SIG-M5 treated with dmso at 0.1 percent for 504 hours (cell line): ENCODE measurements around the gene GYPA.
"Not testable (repeated sequence)": the region's sequence is repeated elsewhere in the genome, so short reads cannot be mapped to it uniquely, and the experiment has no call there.

Experiments used
- DNase-seq: peaks from one replicate; lab custom pipeline; 2025; ENCODE audit not compliant: unreplicated experiment; lab: John Stamatoyannopoulos, UW

Gene GYPA

DNA sequence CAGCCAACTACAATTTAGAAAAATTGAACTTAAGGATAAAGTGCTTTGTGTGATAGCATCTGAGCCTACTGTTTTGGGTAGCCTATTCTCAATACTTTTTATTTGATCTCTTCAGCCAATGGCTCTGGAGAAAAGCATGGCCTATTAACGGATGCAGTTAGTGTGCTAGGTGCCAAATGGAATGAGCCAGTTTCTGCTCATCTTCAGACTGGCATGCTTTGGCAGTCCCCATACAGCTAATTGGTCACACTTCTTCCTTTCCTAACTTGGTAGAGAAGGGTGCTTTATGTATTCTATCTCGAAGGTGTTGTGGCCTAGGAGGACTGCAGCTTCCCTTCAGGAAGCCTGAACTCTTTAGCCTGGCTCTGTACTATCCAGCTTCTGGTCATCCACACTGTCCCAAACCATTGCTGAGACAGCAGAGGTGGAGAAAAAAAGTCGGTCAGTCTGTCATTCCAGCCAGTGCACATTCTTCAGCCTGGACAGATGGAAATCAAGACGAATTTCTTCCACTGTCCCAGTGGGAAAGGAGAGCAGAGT, 11.1 kb downstream of the GYPA start:
- not testable (repeated sequence) for DNase-seq

DNA sequence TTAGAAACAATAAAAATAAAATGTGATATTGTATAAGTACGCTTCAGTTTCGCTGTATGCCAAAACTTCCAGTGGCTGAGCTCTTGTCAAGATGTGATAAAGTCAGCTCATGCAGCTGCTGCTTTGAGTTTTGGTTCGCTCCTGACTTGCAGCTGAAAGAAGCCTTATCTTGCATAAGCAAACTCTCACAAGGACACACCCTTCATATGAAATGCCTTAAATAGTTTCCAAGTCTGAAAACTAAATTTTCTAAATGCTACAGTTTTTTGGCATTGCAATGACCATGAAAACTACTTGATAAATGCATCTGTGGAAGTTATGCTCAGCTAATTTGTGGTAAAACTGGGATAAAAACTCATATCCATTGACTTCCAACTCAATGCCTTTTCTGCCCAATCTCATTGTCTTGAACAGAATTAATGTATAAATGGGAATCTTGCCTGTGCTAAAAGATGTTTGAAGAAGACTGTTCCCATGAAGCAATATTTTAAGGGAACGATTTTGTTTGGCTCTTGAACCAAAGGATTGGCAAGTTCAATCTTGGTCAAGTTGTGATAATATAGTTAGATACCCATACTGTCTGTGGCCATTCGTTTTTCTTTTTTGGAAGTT, 11.7 kb downstream of the GYPA start:
- not testable (repeated sequence) for DNase-seq

DNA sequence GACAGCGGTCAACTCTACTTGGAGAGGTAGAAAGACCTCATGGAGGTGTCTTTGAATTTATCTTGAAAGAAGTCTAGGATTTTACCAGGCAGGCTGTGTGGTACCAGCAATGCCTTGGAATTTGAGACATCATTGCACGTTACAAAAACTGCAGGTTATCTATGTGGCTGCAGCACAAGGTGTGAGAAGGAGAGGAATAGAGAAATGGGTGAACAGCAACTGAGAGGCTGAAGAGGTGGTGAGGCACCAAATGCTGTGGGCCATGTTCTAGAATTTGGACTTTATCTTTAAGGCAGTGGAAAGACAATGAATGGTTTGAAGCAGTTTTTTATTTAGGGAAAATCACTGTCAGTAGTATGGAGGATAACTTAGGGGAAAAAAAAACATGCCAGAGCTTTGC, 15.4 kb downstream of the GYPA start:
- DNase-seq: not testable (repeated sequence)

DNA sequence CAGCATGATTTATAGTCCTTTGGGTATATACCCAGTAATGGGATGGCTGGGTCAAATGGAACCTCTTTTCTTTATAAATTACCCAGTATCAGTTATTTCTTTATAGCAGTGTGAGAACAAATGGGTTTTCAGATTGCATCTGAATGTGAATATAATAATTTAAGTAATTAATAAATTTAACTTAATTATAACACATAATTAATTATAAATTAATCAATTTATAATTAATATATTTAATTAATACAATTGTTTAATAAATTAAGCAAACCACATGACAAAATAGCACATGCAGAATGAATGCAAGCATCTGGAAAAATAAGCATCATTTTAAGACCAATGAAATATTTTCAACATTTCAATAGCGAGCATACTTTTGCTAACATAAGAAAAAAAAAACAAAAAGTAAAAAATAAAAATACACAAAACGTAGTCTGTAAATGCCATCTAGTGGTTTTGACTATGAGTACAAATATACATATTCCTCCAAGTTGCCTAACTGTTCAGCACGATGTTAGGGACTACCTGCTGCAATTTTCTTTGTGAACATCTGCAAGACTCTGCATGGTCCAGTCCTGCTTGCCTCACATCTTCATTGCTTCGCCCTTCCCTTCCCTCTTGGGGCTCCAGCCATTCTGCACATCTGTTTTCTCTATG, 16.4 kb downstream of the GYPA start:
- not testable (repeated sequence) for DNase-seq

DNA sequence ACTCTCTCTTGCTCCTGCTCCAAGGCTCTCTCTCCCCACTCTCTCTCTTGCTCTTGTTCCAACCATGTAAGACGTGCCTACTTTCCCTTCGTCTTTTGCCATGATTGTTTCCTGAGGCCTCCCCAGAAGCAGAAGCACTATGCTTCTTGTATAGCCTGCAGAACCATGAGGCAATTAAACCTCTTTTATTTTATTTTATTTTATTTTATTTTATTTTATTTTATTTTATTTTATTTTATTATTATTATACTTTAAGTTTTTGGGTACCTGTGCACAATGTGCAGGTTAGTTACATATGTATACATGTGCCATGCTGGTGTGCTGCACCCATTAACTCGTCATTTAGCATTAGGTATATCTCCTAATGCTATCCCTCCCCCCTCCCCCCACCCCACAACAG, 17.2 kb downstream of the GYPA start:
- not testable (repeated sequence) for DNase-seq

DNA sequence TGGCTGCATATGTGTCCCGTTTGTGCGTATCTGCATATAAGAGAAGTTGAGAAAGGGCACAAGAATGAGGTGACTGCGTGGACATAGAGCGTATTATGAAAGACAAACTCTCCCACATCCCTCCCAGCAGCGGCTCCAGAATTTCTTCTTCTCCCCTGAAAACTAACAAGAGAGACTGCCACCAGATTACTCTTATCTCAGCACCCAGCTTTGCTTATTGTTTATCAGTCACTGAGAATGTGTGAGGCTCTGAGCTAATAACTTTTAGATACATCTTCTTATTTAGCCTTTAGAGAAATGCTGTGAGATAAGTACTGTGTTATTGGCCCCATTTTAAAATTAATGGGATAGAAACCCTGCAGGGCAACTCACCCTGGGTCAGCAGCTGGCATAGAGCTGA, 20.8 kb downstream of the GYPA start:
- DNase-seq: not testable (repeated sequence)

DNA sequence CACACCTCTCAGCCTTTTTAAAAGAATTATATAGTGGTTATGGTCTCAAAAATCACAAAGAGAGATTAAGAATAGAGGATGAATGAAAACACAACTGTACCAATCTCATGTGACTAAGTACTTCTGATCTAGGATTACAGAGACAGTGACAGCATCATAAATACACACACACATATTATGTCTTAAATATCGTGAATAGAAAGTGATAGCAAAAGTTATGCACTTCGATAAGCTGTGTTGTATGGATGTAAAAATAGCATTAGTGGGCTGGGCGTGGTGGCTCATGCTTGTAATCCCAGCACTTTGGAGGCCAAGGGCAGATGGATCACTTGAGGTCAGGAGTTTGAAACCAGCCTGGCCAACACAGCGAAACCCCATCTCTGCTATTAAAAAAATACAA, 25.0 kb downstream of the GYPA start:
- no peak for DNase-seq

DNA sequence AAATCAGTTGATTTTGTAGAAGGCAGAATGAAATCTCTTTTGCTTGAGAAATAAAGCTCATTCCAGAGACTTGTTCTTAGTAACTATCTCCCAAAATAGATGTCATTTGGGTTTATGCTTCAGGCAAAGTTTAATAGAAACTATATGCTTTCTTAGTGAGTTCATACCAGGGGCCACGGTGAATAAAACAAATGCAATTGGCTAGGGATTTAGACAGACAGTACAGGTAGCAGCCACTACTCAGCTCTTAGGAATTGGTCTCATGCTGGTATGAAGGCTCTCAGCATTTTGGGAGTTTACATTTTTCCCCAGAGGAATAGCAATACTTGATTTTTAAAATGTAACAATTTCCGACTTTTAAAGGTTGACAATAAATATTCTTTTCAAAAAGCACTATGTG, 27.0 kb downstream of the GYPA start:
- DNase-seq: no peak

DNA sequence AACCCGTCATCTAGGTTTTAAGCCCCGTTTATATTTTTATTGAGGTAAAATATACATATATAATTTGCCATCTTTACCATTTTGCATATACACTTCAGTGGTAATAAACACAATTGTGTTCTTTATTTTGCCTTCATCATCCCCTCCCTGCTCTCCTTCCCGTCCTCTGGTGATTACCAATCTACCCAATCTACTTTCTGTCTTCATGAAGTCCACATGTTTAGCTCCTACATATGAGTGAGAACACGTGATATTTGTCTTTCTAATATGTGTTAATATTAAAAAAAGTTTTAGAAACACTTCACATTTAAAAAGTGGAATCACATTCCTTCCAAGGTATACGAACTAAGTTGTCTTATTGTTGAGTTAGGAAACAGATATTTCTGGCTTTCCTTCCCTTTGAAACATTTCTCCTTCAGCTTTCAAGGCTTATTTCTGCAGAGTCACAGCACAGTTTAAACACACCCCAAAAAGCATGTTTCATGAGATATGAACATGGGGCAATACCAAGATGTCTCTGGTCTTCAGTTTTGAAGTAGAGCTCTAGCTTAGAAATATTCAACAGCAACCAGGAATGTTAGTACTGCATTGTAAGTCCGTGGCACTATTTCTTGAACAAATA, 35.9 kb downstream of the GYPA start:
- DNase-seq: no peak

DNA sequence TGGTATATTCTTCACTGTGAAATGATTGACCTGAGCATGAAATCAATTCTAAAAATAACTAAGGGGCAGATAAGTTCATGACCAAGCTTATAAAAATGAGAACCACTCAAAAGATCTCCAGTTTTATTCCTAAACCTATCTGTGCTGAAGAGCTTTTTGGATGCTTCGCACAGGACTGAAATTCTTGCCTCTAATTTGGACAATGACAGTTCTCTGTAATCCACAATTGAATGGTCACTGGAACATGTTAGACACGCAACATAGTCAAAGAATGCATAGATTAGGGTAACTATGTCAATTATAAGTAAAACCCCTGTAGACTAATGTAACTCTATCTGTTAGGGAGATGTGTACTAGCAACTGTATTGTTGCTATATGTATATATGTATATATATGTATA, 42.7 kb downstream of the GYPA start:
- not testable (repeated sequence) for DNase-seq

DNA sequence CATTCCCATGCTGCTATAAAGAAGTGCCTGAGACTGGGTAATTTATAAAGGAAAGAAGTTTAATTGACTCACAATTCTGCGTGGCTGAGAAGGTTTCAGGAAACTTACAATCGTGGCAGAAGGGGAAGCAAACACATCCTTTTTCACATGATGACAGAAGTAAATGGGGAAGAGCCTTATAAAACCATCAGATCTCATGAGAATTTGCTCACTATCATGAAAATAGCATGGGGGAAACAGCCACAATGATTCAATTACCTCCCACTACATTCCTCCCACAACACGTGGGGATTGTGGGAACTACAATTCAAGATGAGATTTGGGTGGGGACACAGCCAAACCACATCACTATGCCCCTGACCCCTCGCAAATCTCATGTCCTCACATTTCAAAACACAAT, 46.5 kb downstream of the GYPA start:
- not testable (repeated sequence) for DNase-seq

DNA sequence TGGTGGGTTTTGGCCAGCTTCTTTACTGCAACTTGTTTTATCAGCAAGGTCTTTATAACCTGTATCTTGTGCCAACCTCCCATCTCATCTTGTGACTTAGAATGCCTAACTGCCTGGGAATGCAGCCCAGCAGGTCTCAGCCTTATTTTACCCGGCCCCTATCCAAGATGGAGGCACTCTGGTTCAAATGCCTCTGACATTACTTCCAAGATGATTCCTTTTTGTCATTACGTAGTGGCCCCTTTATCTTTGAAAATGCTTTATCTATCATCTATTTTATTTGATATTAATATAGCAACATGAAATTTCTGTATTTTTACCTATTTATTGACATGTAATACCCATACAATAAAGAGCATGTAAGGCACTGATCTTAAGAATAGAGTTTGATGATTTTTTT, 49.3 kb downstream of the GYPA start:
- DNase-seq: not testable (repeated sequence)

DNA sequence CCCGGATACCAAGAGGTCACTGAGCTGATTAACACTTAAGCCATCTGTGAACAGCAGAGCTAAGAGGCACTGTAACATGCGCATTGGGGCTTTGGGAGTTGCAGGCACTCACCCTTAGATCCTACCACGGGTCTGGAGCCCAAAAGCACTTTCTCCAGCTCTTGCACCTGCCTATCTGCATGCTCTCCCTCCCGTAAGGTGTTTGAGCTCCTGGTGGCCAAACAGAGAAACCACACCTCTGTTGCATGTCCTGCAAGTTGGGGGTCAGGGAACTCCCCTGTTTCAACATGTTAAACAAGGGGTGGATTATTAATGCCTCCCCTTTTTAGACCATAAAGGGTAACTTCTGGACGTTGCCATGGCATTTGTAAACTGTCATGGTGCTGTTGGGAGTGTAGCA, 49.8 kb downstream of the GYPA start:
- DNase-seq: no peak

DNA sequence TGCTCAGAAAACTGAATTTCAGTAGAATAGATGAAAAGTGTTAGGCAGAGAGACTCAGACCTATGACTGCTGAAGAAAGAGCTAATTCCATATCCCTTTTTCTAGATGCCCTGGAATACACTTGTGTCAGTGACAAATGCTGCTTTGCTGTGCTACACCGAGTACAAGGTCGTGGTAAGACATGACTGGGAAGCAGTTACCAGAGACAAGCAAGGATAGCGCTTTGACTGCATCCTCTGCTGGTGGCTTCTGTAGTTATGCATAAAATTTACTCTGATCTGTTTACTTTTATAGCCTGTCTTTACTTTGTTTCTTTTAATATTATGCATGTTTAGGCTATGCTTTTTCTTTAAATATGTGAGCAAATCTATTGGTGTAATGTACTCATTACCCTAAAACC, 58.5 kb downstream of the GYPA start:
- not testable (repeated sequence) for DNase-seq

DNA sequence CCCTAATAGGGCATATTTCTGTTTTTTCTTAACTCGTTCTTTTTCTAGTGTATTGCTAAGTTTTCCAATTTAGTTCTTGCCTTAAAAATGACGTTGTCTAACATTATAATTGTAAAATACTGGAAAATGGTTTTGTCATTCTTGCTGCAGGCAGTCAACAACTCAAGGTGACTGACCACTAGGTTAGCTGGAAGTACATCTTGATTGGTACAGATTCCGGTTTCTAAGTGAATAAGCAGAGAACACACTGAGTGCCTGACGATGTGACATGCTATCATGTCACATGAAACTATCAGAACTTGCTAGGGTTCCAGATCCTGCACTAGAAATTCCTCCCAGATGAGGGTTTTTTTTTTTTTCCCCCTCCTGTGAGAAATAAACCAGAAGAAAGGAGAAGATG, 60.4 kb downstream of the GYPA start:
- not testable (repeated sequence) for DNase-seq

DNA sequence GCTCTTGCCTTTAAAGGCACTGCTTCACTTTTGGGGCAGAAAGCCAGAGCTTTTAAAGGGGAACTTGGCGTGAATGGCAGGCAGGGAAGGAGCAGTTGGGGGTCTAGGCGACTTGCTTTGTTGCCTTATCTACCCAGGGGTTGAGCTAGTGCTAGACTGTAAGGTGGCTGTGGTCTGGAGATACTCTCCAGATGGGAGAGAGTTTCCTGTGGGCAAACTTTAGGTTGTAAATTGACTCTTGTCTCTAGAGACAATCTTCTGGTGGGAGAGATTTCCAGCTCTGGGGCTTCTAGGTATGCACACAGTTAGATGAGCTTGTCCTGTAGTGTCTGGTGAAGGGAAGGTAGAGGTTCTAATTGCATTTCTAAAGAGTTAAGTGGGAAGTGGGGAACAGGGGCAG, 61.8 kb downstream of the GYPA start:
- not testable (repeated sequence) for DNase-seq

DNA sequence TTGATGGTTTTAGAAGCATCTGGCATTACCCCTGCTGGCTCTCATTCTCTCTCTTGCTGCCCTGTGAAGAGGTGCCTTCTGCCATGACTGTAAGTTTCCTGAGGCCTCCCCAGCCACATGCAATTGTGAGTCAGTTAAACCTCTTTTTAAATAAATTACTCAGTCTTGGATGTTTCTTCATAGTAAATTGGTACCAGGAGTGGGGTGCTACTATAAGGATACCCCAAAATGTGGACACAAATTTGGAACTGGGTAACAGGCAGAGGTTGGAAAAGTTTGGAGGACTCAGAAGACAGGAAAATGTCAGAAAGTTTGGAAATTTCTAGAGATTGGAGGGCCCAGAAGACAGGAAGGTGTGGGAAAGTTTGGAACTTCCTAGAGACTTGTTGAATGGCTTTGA, 79.0 kb downstream of the GYPA start:
- DNase-seq: not testable (repeated sequence)

DNA sequence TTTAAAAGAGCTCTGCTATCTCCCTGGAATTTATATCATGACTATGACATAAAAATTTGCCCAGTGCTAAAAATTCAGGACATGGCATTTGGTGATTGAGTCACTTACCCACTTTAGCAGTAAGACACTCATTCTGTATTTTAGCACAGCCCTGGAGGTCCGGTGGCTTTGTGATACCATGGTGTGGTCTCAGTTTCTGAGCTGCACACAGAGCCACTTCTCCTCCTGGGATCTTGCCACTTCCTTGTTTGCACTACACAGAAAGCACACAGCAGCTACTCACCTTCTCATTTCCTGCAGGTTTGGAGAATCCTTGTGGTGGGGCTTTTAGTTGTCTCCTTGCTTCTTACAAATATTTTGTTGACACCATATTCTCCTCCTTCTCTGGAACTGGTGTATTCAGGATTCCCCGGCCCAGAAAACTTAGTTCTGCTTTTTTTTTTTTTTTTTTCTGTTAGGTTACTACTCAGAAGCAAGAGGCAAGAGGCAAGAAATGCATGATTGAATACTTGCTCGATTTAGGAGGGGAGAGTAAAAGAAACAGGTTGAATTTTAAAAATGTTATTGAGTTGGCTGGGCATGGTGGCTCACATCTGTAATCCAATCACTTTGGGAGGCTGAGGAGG, 80.2 kb downstream of the GYPA start:
- not testable (repeated sequence) for DNase-seq
